K562 treated with DMSO at 1 percent for 48 hours (cell line): Measurements from ENCODE around the gene NPW. TPM values are rescaled to one million over a fixed set of nuclear protein-coding genes. Genes with fewer than 3 reads are reported as not detected.

Source experiments
- total RNA-seq: library from RNA; unstranded; fragments of 300-600 nt; gene quantifications from 2 replicates; pipeline ENCODE4 v1.2.3, GENCODE V29; 2022; ENCODE audit warnings: low replicate concordance; ENCODE audit errors: extremely low read depth

NPW gene
- total RNA-seq: not detected in 2 replicates

DNA sequence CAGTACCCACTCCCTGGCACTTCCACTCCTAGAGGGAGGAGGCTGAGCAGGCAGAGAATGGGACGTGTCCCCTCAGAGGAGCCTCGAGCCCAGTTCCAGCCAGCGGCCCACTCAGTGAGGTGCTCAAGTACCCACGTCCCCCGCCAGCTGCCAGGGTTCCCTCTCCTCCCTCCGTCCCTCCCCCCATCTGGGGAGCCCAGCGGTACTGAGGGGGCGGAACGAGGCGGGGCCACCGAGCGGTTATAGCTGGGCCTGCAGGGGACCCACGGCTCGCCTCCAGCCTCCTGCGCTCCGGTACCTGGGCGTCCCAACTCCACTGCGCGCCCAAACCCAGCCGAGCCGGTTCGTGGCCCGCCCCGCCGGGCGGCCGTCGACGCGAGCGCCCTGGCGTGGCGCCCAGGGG is at the start of gene NPW:
NPW (plus strand) TSS at position 268 of the 403 bp plus-strand sequence.

DNA sequence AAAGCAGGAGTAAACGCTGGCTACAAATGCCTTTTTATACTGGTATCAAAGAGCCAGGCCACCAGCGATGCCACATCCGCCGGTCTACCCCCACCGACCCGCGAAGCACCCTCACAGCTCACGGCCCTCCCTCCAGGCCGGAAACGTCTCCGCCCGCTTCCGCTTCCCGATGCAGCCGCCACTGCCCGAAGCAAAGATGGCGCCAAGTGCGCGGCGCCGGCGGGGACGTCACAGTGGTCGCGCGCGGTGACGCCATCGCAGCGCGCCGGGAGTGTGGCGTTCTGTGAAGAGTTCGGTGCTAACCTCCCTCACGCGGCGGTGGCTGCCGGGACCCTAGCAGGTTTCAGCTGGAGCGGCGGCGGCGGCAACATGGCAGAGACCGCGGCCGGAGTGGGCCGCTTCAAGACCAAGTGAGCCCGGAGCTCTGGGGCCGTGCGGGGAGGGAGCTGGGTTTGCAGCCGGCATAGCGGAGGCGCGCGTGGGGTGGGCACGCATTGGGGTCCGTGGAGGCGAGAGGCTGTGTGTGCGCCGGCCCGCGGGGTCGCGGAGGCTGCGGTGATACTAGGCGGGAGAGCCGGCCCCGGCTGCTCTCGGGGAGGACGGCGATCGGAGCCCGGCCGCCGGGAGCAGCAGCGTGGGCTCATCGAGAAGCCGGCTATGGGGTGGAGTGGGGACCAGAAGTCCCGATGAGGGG is 47.6 kb upstream of the NPW start, which contains the start of gene TBL3:
TBL3 (plus strand) TSS at position 258 of the 694 bp plus-strand sequence; CDS start at position 370, 112 bp downstream.

DNA sequence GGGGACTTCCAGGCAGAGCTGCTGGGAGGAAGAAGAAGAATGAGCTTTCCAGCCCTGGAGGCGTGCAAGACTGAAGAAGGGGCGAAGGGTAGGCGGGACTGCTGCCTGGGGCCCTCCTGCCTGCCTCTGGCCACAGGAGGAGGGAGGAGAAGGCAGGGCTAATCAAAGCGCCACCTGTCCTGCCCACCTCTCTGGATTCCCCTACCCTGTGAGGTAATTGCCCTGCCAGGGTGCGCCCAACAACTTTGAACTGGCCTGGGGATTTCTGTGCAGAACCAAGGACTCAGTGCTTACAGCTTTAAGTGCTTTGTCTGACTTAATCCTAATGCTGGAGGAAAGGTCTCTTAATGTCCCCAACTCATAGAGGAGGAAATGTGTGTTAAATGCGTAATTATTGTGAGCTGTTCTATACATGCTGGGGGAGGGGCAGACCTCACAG is 38.2 kb upstream of the NPW start, which contains the start of gene NOXO1:
NOXO1 (minus strand) TSS at position 72 of the 439 bp plus-strand sequence. CDS start 290 bp downstream, outside the sequence.

DNA sequence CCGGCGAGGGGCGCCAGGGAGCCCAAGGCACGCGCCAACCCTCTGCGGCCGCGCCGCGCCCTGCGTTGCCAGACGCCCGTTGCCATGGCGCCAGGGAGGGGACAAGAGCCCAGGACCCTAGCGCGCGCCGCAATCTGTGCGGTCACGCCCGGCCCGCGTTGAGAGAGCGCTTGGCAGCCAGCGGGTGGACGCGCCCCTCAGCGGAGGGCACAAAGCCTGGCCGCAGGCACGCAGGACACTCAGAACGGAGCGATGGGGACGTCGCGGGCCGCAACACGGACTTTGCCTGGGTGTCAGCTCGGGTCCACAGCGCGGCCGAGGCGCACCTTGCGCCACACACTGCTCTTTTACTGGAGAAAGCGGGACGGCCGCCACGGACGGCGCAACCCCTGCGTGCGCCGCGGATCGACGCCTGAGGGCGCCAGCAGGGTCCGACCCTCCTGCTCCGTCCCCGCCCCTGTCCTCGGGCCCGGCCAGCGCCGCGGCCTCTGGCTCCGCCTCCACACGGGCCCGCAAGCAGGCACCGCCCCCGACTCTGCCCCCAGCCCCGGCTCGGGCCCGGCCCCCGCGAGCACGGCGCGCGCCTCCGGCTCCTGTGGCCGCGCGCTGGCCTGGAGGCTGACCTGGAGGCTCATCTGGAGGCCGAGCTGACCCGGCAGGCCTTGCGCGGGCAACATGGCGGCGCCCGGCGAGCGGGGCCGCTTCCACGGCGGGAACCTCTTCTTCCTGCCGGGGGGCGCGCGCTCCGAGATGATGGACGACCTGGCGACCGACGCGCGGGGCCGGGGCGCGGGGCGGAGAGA is 35.8 kb upstream of the NPW start, which contains the start of gene GFER:
GFER (plus strand) TSS at position 650 of the 803 bp plus-strand sequence; CDS start at position 676, 26 bp downstream.

DNA sequence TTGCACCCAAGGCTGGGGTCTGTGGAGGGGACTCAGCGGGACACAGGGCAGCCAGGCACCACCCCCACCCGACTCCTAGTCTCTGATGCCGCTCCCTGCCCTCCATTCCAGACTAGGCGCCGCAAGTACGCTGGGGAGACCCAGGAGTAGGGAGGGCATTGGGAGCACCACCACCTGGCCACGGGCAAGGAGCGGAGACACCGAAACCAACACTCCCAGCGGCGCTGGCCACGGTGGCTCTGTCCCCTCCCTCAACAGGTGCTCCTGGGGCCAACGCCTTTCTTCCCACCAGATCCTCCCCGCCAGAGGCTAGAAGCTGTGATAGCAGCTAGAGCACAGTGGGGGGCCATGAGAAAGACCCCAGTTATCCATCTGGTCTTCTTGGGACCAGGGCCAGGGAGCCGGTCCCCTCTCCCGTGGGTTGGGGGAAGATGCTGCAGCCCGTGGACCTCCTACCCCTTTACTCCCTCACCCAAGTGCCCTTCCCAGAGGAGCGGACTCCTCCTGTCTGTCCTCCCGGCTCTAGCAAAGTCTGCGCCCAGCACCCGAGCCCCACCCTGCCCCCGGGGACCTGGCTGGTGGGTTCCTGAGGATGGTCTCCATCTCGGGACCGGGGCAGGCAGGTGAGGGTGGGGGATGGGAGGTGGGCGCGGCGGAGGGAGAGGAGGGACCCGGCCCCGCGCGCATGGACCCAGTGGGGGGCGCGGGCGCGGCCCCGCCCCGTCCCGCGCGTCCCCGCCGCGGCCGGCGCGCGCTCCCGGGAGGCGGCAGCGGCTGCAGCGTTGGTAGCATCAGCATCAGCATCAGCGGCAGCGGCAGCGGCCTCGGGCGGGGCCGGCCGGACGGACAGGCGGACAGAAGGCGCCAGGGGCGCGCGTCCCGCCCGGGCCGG is 30.1 kb upstream of the NPW start, which contains the start of gene SYNGR3:
SYNGR3 (plus strand) TSS at position 762 of the 892 bp plus-strand sequence. CDS start 133 bp downstream, outside the sequence.

GRCh38 chr16:2009791-2010510 is 9.6 kb upstream of the NPW start, which contains the start of gene ZNF598:
ZNF598 (minus strand) TSS chr16:2009821.

GRCh38 chr16:2026461-2027023 is 7.0 kb downstream of the NPW start, which contains the start of gene NHERF2:
NHERF2 (plus strand) TSS chr16:2026902; CDS start chr16:2027006, 104 bp downstream.

GRCh38 chr16:2047330-2048115 is 27.9 kb downstream of the NPW start, which contains the start of the genes NTHL1 and TSC2:
NTHL1 (minus strand) TSS chr16:2047834; CDS start chr16:2047823, 11 bp downstream.
TSC2 (plus strand) TSS chr16:2047985; CDS start chr16:2048616, 631 bp downstream.

Other genes starting within 250 kb of the NPW start
- gene NME3, start 248.2 kb upstream of the NPW start, total RNA-seq: not detected in 2 replicates
- not detected in 2 replicates for gene EME2, start 247.0 kb upstream of the NPW start, total RNA-seq
- gene MRPS34, start 246.7 kb upstream of the NPW start, total RNA-seq: not detected in 2 replicates
- not detected in 2 replicates for gene SPSB3, start 237.2 kb upstream of the NPW start, total RNA-seq
- gene NUBP2, start 236.8 kb upstream of the NPW start, total RNA-seq: 502 TPM in 1 of 2 replicates, not detected in the other
- gene IGFALS, start 226.1 kb upstream of the NPW start, total RNA-seq: not detected in 2 replicates
- not detected in 2 replicates for gene HAGH, start 193.0 kb upstream of the NPW start, total RNA-seq
- not detected in 2 replicates for gene FAHD1, start 192.6 kb upstream of the NPW start, total RNA-seq
- gene MEIOB, start 147.6 kb upstream of the NPW start, total RNA-seq: not detected in 2 replicates
- gene HS3ST6, start 101.4 kb upstream of the NPW start, total RNA-seq: not detected in 2 replicates
- not detected in 2 replicates for gene MSRB1, start 76.6 kb upstream of the NPW start, total RNA-seq
- gene RPL3L, start 65.1 kb upstream of the NPW start, total RNA-seq: not detected in 2 replicates
- not detected in 2 replicates for gene NDUFB10, start 60.2 kb upstream of the NPW start, total RNA-seq
- 4,281 and 4,927 TPM in 2 replicates for gene RPS2, start 55.0 kb upstream of the NPW start, total RNA-seq
- not detected in 2 replicates for gene RNF151, start 52.9 kb upstream of the NPW start, total RNA-seq
- not detected in 2 replicates for gene TBL3, start 47.7 kb upstream of the NPW start, total RNA-seq
- not detected in 2 replicates for gene NOXO1, start 38.3 kb upstream of the NPW start, total RNA-seq
- gene GFER, start 35.6 kb upstream of the NPW start, total RNA-seq: not detected in 2 replicates
- not detected in 2 replicates for gene SYNGR3, start 29.8 kb upstream of the NPW start, total RNA-seq
- not detected in 2 replicates for gene ZNF598, start 10.0 kb upstream of the NPW start, total RNA-seq
- gene NHERF2, start 7.1 kb downstream of the NPW start, total RNA-seq: not detected in 2 replicates
- not detected in 2 replicates for gene NTHL1, start 28.0 kb downstream of the NPW start, total RNA-seq
- gene TSC2, start 28.2 kb downstream of the NPW start, total RNA-seq: not detected in 2 replicates
- gene PKD1, start 116.1 kb downstream of the NPW start, total RNA-seq: 1,234 TPM in 1 of 2 replicates, not detected in the other
- gene RAB26, start 128.8 kb downstream of the NPW start, total RNA-seq: not detected in 2 replicates
- not detected in 2 replicates for gene TRAF7, start 136.0 kb downstream of the NPW start, total RNA-seq
- gene CASKIN1, start 176.8 kb downstream of the NPW start, total RNA-seq: not detected in 2 replicates
- not detected in 2 replicates for gene MLST8, start 185.7 kb downstream of the NPW start, total RNA-seq
- gene BRICD5, start 191.1 kb downstream of the NPW start, total RNA-seq: not detected in 2 replicates
- not detected in 2 replicates for gene PGP, start 195.1 kb downstream of the NPW start, total RNA-seq
- gene E4F1, start 203.8 kb downstream of the NPW start, total RNA-seq: not detected in 2 replicates
- not detected in 2 replicates for gene DNASE1L2, start 216.7 kb downstream of the NPW start, total RNA-seq
- 674 TPM in 1 of 2 replicates, not detected in the other for gene ECI1, start 231.8 kb downstream of the NPW start, total RNA-seq
- not detected in 2 replicates for gene RNPS1, start 248.3 kb downstream of the NPW start, total RNA-seq